Measurements from ENCODE around the gene FTCD. TPM values are rescaled to one million over a fixed set of nuclear protein-coding genes. Genes with fewer than 3 reads are reported as not detected.

The FTCD gene
- total RNA-seq, 4 donors from 2014 or later, result 0.29 TPM; not detected in 3

DNA sequence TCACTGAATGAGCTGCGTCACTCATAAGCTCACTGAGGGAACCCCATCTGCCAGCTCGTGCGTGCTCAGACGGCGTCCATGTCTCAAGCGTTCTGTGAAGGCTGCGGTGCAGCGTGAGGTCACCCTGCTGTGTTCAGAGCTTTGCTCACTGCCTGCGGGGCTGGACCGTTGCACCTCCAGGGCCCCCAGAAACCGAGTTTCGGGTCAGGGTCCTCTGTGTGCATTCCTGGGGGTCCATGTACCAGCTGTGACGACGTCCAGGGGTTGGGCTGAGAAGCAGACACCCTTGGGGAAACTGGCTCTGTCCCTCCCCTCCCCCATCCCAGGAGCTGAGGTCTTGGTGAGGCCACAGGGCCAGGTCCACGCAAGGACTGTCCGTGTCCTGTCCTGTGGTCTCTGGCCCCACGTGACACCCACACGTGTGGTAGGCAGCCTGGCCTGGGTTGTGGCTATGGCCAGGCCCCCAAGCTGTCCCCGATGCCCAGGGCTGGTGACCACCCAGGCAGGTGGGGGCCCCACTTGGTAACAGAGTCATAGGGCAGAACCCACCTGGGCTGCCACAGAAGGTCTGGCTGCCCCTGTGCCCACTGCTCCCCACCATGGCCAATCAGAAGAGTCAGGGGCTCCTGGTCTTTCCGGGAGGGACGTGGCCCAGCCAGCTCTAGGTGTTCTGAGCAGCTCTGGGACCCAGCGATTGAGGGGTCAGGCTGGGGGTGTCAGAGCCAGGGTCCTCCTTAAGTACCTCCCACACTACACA lies 24.4 kb downstream of the FTCD start:
- TF ChIP-seq POLR2A (IDR thresholded peaks at IDR 0.05), result no peak
- TF ChIP-seq, protein P1, sequence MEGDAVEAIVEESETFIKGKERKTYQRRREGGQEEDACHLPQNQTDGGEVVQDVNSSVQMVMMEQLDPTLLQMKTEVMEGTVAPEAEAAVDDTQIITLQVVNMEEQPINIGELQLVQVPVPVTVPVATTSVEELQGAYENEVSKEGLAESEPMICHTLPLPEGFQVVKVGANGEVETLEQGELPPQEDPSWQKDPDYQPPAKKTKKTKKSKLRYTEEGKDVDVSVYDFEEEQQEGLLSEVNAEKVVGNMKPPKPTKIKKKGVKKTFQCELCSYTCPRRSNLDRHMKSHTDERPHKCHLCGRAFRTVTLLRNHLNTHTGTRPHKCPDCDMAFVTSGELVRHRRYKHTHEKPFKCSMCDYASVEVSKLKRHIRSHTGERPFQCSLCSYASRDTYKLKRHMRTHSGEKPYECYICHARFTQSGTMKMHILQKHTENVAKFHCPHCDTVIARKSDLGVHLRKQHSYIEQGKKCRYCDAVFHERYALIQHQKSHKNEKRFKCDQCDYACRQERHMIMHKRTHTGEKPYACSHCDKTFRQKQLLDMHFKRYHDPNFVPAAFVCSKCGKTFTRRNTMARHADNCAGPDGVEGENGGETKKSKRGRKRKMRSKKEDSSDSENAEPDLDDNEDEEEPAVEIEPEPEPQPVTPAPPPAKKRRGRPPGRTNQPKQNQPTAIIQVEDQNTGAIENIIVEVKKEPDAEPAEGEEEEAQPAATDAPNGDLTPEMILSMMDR (IDR thresholded peaks at IDR 0.05), result no peak
- intact Hi-C loops (cut with DNase I; ENCODE audit: low total_unique reads), result no loop called here
- H3K4me3 ChIP-seq (ENCODE audit: low read depth, poor library complexity, severe bottlenecking), result no peak overlapping the region
- WGBS, 2 donors, result 61 to 65% methylated on average over 16 to 22 of the region's 22 CpGs
- DNase-seq (ENCODE audit: low spot score in 2 of 2), result no peak

DNA sequence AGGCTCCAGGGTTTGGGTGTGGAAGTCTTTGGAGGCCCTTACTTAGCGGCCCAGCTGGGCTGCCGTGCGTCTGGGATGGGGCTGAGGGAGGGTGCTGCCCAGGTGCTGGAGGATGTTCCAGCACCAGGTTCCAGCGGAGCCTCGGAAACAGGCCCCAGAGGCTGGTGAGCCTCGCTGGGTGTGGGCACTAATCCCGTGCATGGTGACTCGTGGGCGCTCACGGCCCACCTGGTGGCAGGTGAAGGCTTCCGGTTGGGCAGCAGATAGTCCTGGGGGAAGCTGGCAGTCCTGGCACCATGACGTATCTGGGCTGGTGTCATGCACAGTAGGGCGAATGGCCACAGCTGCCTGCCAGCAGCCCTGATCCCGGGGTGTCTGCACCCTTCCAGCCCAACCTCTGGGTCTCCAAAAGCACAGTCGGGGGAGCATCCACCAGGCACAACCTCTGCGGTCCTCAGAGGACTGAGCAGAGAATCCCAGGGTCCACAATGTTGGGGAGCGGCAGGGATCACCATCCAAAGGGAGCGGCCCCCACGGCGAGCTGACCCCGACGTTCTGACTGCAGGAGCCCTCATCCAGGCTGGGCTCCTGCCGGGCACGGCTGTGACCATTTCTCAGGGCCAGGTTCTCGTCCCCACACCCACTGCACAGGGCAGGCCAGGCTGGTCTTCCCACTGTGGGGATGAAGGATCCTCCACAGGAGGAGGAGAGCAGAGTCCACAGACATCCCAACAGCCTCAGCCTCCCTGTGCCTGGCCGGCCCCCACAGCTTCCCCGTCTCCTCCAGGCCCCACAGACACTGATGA lies 25.3 kb downstream of the FTCD start:
- intact Hi-C loops (cut with DNase I; ENCODE audit: low total_unique reads), result no loop called here
- DNase-seq (ENCODE audit: low spot score in 2 of 2), result no peak
- H3K4me3 ChIP-seq (ENCODE audit: low read depth, poor library complexity, severe bottlenecking), result no peak overlapping the region

DNA sequence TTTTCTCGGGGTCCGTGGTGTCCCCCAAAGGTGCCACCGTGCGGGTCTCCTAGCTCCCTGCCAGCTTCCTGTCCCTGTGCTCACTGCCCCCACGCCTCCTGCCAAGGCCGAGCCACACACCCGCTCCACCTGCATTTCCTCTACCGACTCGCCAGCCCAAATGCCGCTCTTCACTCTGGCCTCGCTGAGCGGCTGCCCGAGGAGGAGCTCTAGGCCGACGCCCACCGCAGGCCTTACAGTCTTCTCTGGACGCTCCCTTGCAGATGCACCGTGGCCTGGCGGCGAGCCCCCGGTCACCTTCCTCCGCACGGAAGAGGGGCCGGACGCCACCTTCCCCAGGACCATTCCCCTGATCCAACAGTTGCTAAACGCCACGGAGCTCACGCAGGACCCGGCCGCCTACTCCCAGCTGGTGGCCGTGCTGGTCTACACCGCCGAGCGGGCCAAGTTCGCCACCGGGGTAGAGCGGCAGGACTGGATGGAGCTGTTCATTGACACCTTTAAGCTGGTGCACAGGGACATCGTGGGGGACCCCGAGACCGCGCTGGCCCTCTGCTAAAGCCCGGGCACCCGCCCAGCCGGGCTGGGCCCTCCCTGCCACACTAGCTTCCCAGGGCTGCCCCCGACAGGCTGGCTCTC lies 26.3 kb downstream of the FTCD start:
- intact Hi-C loops (cut with DNase I; ENCODE audit: low total_unique reads), result no loop called here
- DNase-seq (ENCODE audit: low spot score in 2 of 2), result peak in 1 of 2 donors; percentile 84
- TF ChIP-seq POLR2A (IDR thresholded peaks at IDR 0.05), result no peak
- TF ChIP-seq, protein P1 (IDR thresholded peaks at IDR 0.05), result no peak
- 84 to 85% methylated on average over 30 to 41 of the region's 45 CpGs for WGBS, 2 donors
- no peak overlapping the region for H3K4me3 ChIP-seq (ENCODE audit: low read depth, poor library complexity, severe bottlenecking)

More for the DNA sequence above, 25.3 kb downstream of the FTCD start:
- TF ChIP-seq, protein P1 (IDR thresholded peaks at IDR 0.05), result no peak
- no peak for TF ChIP-seq POLR2A (IDR thresholded peaks at IDR 0.05)
- WGBS, 2 donors, result 70 to 71% methylated on average over 15 to 24 of the region's 27 CpGs

DNA sequence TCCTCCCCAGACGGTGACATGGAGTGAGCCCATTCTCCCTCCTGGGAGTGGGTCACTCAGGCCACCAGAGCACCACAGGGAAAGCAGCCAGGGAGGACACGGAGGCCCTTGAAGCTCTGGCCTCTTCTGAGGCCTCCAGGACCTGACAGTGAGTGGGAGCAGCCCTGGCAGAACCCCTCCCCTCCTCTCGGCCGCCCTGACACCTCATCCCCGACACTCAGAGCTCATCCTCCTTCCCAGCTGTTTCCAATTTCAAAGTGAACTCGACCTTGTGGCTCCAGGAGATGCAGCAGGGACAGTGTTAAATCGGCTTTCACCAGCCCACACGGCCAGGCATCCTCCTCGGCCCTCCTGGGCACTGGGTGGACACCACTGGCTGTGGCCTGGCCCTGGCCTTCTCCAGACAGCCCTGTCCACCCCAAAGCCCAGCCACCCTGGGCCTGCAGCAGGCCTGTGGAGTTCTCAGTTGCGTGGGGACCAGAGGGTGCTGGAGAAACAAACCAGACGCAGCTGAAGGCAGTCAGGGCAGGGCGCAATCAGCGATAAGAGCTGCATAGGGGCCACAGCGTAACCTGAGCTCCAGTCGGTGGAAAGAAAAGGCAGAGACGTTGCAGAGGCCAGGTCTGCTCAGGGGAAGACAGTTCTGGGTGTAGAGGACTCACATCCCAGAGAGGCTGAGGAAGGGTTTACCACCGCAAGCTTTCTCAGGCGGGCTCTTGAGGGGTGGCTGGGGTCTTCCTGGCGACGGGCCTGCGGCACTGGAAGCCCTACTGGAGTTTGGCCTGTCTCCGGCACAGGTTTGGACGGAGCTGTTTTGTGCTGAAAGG lies 27.1 kb downstream of the FTCD start:
- DNase-seq (ENCODE audit: low spot score in 2 of 2), result peak in 1 of 2 donors; percentile 83
- 76 to 77% methylated on average over 23 of the region's 23 CpGs for WGBS, 2 donors
- TF ChIP-seq POLR2A (IDR thresholded peaks at IDR 0.05), result no peak
- TF ChIP-seq, protein P1 (IDR thresholded peaks at IDR 0.05), result no peak
- intact Hi-C loops (cut with DNase I; ENCODE audit: low total_unique reads), result no loop called here
- no peak overlapping the region for H3K4me3 ChIP-seq (ENCODE audit: low read depth, poor library complexity, severe bottlenecking)
